Measurements from ENCODE around the gene SPOUT1.

GRCh38 chr9:128823362-128823902, 6.2 kb downstream of the SPOUT1 start:
- TF ChIP-seq CTCF (IDR thresholded peaks at IDR 0.05) (no peak), POLR2A (IDR thresholded peaks at IDR 0.05) (no peak)
